Adrenal gland (tissue), 12 donors: ENCODE data around the gene RND3. TPM values are rescaled to one million over a fixed set of nuclear protein-coding genes. Genes with fewer than 3 reads are reported as not detected.

Experiments used
- DNase-seq, 7 donors: peaks; one replicate each; pipeline ENCODE4 v3.0.0-alpha.2; 2019 to 2020
- H3K27ac ChIP-seq, 5 donors: fragments of 200-600 bp; sonication (generic) in 4 of 5; 1 replicate in 3 of 5; 2 replicates in 2 of 5; pipeline versions ENCODE4 v1.5.1 to v1.8.0; 2016 to 2020; ENCODE audit warnings: mild to moderate bottlenecking in 1 of 5
- H3K27me3 ChIP-seq: fragments of 200-600 bp; 2 replicates; pipeline ENCODE4 v1.8.0; 2021
- H3K36me3 ChIP-seq, 2 donors: fragments of 200-600 bp; replicated peaks in 1 of 2; 1 replicate in 1 of 2; 2 replicates in 1 of 2; pipeline versions ENCODE4 v1.5.1 to v1.8.0; 2018 to 2022
- H3K4me1 ChIP-seq, 2 donors: fragments of 200-600 bp; replicated peaks in 1 of 2; 1 replicate in 1 of 2; 2 replicates in 1 of 2; pipeline versions ENCODE4 v1.5.1 to v1.8.0; 2018 to 2021
- H3K4me3 ChIP-seq, 4 donors: fragments of 200-600 bp; sonication (generic) in 3 of 4; one replicate each; pipeline ENCODE4 v1.5.1; 2016 to 2018
- H3K9me3 ChIP-seq, 3 donors: fragments of 200-600 bp; sonication (generic) in 1 of 3; replicated peaks in 1 of 3; 1 replicate in 2 of 3; 2 replicates in 1 of 3; pipeline versions ENCODE4 v1.5.1 to v1.8.0; 2016 to 2021
- POLR2A ChIP-seq, 2 donors: fragments of 450-650 bp; IDR thresholded peaks; one replicate each; pipeline ENCODE4 v1.6.1; 2017; ENCODE audit warnings: antibody characterized with exemption in 2 of 2, mild to moderate bottlenecking in 2 of 2, moderate library complexity in 1 of 2
- WGBS, 4 donors: extraction: QIAGEN DNeasy Blood & Tissue Kit in 2 of 4; methylation state at CpG; one replicate each; pipeline versions ENCODE4 v1.1.5 to v1.1.7; 2013 to 2017; 5-methylcytosine and 5-hydroxymethylcytosine counted together
- intact Hi-C, 2 donors: fragments of 100-400 bp; cut with DNase I; formaldehyde crosslinking; loops; one replicate each; pipeline versions ENCODE4 v1.14.1 to v1.15.0; 2022 to 2023
- polyA plus RNA-seq, 3 donors: library from polyadenylated mRNA; stranded (reverse); fragments of 200-250 nt in 2 of 3; fragments of 350-450 nt in 1 of 3; fragmentation: Illumina TruSeq in 1 of 3; extraction: RNeasy Lipid Tissue Mini Kit (QIAGEN cat#74804) in 1 of 3; gene quantifications; one replicate each; pipeline ENCODE4 v1.2.3, GENCODE V29; 2013 to 2014
- total RNA-seq, 9 donors: library from RNA; depleted of rRNA in 4 of 9; stranded (reverse); fragments of >200 nt in 4 of 9; fragments of 120-200 nt in 1 of 9; fragmentation: NEBNext Ultra II Directional in 1 of 9; extraction: Animal tissue kit (Norgen Biotek cat#: 25700) in 1 of 9; gene quantifications; one replicate each; pipeline versions ENCODE4 v1.1.0 to v1.2.4, GENCODE V29; 2013 to 2023
- TF ChIP-seq, protein P1 (sequence below), 6 experiments: fragments of 450-650 bp in 4 of 6; fragments of 200-600 bp in 2 of 6; sonication (generic) in 1 of 6; IDR thresholded peaks; 1 replicate in 5 of 6; 2 replicates in 1 of 6; pipeline versions ENCODE4 v1.5.1 to v1.8.0; 2016 to 2021; ENCODE audit warnings: antibody characterized with exemption in 6 of 6, mild to moderate bottlenecking in 2 of 6, moderate library complexity in 1 of 6
- donor health status: healthy with polysubstance abuse.
- donor health status: Bipolar disorder and iron deficiency.
- donor health status: DM: yes; HTN: yes; CAD: no.
- donor health status: DM: no; HTN: no; CAD: no.
- donor health status: DM: no; HTN: no; CAD: no.
- donor health status: DM: yes; HTN: yes; CAD: no.

The RND3 gene
- total and polyA plus RNA-seq, 12 donors = 25.3 to 118 (median 52.4) TPM

DNA sequence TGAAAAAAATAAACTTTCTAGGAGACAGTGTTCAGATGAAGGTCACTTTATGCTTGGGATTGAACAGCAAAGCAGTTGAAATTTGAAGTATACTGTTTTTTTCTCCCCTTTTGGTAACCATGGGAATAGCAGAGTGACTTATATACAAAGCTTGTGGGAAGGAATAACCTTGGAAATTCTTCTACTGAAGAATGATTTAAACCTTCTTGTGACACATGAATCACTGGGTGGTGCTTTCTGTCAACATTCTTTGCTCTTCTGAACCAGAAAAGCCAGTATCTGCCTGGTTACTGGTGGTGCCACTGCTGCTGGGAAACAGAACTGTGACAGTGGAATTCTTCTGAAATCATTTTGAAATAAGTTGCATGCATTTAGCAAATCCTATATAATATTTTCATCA, 39.4 kb upstream of the RND3 start:
- intact Hi-C loops = no loop called here
- peak; percentile 25 to 65 (median 61) for DNase-seq
- Histone ChIP-seq H3K27me3 (no peaks in the 10 kb centered on the region), H3K36me3 (no peaks in the 10 kb centered on the region), H3K27ac (peak overlapping the region in 2 of 5 donors; percentile 9 to 41), H3K9me3 (no peaks in the 10 kb centered on the region), H3K4me1 (peaks cover 11 to 16% of the 10 kb centered on the region in 2 donors), H3K4me3 (no peak overlapping the region)
- no peak for TF ChIP-seq POLR2A (IDR thresholded peaks at IDR 0.05)
- TF ChIP-seq, protein P1, sequence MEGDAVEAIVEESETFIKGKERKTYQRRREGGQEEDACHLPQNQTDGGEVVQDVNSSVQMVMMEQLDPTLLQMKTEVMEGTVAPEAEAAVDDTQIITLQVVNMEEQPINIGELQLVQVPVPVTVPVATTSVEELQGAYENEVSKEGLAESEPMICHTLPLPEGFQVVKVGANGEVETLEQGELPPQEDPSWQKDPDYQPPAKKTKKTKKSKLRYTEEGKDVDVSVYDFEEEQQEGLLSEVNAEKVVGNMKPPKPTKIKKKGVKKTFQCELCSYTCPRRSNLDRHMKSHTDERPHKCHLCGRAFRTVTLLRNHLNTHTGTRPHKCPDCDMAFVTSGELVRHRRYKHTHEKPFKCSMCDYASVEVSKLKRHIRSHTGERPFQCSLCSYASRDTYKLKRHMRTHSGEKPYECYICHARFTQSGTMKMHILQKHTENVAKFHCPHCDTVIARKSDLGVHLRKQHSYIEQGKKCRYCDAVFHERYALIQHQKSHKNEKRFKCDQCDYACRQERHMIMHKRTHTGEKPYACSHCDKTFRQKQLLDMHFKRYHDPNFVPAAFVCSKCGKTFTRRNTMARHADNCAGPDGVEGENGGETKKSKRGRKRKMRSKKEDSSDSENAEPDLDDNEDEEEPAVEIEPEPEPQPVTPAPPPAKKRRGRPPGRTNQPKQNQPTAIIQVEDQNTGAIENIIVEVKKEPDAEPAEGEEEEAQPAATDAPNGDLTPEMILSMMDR (IDR thresholded peaks at IDR 0.05) = peak in 1 of 6 experiments; percentile 32

DNA sequence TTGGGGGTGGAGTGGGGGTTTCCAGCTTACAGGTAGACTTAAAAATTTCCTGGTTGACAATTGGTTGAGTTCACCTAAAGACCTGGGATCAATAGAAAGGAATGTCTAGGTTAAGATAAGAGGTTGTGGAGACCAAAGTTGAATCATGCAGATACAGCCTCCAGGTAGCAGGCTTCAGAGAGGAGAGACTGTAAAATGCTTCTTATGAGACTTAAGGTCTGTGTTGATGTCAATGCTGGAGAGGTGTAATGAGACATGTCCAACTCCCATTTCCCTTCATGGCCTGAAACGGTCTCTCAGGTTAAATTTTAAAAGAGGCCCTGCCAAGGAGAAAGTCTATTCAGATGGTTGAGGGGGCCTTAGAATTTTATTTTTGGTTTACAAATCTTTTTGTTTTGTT, 38.5 kb upstream of the RND3 start:
- Histone ChIP-seq H3K36me3 (no peaks in the 10 kb centered on the region), H3K27me3 (no peaks in the 10 kb centered on the region), H3K4me3 (no peak overlapping the region), H3K9me3 (no peaks in the 10 kb centered on the region), H3K27ac (no peak overlapping the region), H3K4me1 (peaks cover 11 to 16% of the 10 kb centered on the region in 2 donors)
- no peak for DNase-seq
- TF ChIP-seq POLR2A (IDR thresholded peaks at IDR 0.05) = no peak
- TF ChIP-seq, protein P1 (IDR thresholded peaks at IDR 0.05) = no peak
- intact Hi-C loops = no loop called here
- WGBS, 4 donors = 81 to 100% (median 90%) methylated on average over 1 of the region's 1 CpG

DNA sequence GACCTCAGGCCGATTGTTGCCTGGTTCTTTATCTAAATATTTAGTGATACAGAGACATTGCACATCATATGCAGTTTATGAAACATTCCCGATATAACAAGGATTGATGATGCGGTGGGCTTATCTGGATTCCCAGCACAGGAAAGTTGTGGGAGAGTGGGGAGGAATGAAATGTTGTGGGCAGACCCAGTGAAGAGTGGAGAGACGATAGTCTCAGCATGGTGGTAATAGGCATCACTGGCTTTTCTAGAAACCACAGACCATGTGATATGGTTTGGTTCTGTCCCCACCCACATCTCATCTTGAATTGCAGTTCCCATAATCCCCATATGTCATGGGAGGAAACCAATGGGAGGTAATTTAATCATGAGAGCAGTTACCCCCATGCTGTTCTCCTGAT, 34.8 kb upstream of the RND3 start:
- Histone ChIP-seq H3K4me3 (no peak overlapping the region), H3K4me1 (peaks cover 4 to 9% of the 10 kb centered on the region in 2 donors), H3K27ac (no peak overlapping the region), H3K36me3 (no peaks in the 10 kb centered on the region), H3K9me3 (no peaks in the 10 kb centered on the region), H3K27me3 (no peaks in the 10 kb centered on the region)
- DNase-seq = no peak
- TF ChIP-seq, protein P1 (IDR thresholded peaks at IDR 0.05) = no peak
- TF ChIP-seq POLR2A (IDR thresholded peaks at IDR 0.05) = no peak
- intact Hi-C loops = no loop called here
- WGBS, 4 donors = 90 to 98% (median 92%) methylated on average over 4 of the region's 4 CpGs

- no peak overlapping the region for H3K27ac ChIP-seq
- no peak for TF ChIP-seq POLR2A (IDR thresholded peaks at IDR 0.05)
- TF ChIP-seq, protein P1 (IDR thresholded peaks at IDR 0.05) = no peak
- intact Hi-C loops = no loop called here
- no peaks in the 10 kb centered on the region for H3K36me3 ChIP-seq
- H3K27me3 ChIP-seq = no peaks in the 10 kb centered on the region
- no peak overlapping the region for H3K4me3 ChIP-seq
- H3K9me3 ChIP-seq = no peaks in the 10 kb centered on the region
- DNase-seq = no peak
- 53 to 68% (median 54%) methylated on average over 4 of the region's 4 CpGs for WGBS, 4 donors
- no peaks in the 10 kb centered on the region for H3K4me1 ChIP-seq
Measured at GRCh38 chr2:150520887-150521664, 33.6 kb upstream of the RND3 start.
